A549 (cell line): ENCODE data around the gene RPA1. TPM values are rescaled to one million over a fixed set of nuclear protein-coding genes. Genes with fewer than 3 reads are reported as not detected.

Experiments
- ATAC-seq, 2 experiments: fragments of 200-7000 bp in 1 of 2; fragments of >200 bp in 1 of 2; cut with Nextera tagmentation in 1 of 2; cut with Tn5 transposase in 1 of 2; 3 replicates each; pipeline versions ENCODE4 v1.8.0 to v1.9.1; 2018 to 2020; ENCODE audit warnings: mild to moderate bottlenecking in 1 of 2, moderate library complexity in 1 of 2
- CTCF ChIA-PET: fragments of 300-600 bp; sonication (Branson Sonifier 250); formaldehyde crosslinking; extraction: SDS; loops from one replicate; lab custom pipeline; 2021; ENCODE audit warnings: antibody characterized with exemption, inconsistent platforms; lab: Yijun Ruan, JAX
- POLR2A ChIA-PET: fragments of 350-600 bp; formaldehyde crosslinking; extraction: SDS; loops from one replicate; lab custom pipeline; 2021; ENCODE audit warnings: antibody characterized with exemption, inconsistent platforms; lab: Yijun Ruan, JAX
- DNase-seq, 2 experiments: peaks; one replicate each; pipeline versions ENCODE4 v3.0.0 to v3.0.0-alpha.2; 2011 to 2016; ENCODE audit warnings: low read depth in 1 of 2, low spot score in 1 of 2
- FAIRE-seq: peaks from 2 replicates; lab custom pipeline; 2011; peaks lifted over from hg19 to GRCh38; lab: Jason Lieb, UNC
- H3K27ac ChIP-seq, 2 experiments: fragments of >200 bp; sonication (Bioruptor Twin); formaldehyde crosslinking; 3 replicates each; pipeline ENCODE4 v1.5.1; 2016 to 2017
- H3K4me1 ChIP-seq: fragments of >200 bp; sonication (Bioruptor Twin); formaldehyde crosslinking; 3 replicates; pipeline ENCODE4 v1.6.1; 2016
- H3K4me2 ChIP-seq: fragments of >200 bp; sonication (Bioruptor Twin); formaldehyde crosslinking; 3 replicates; pipeline ENCODE4 v1.6.1; 2016
- H3K4me3 ChIP-seq: fragments of >200 bp; sonication (Bioruptor Twin); formaldehyde crosslinking; 3 replicates; pipeline ENCODE4 v1.5.1; 2016
- H3K9me3 ChIP-seq: fragments of >200 bp; sonication (Bioruptor Twin); formaldehyde crosslinking; 3 replicates; pipeline ENCODE4 v1.6.1; 2016
- ATOH8 ChIP-seq: fragments of 250-450 bp; sonication (Bioruptor Pico); IDR thresholded peaks from 2 replicates; pipeline ENCODE4 v1.5.0; 2020; ENCODE audit warnings: low read depth, mild to moderate bottlenecking, moderate library complexity
- CBX8 ChIP-seq: fragments of 200-600 bp; sonication (generic); IDR thresholded peaks from 2 replicates; pipeline ENCODE4 v1.6.1; 2016
- CHD2 ChIP-seq: fragments of 150-350 bp; IDR thresholded peaks from 2 replicates; pipeline ENCODE4 v1.6.1; 2014; ENCODE audit warnings: low read length; ENCODE audit not compliant: partially characterized antibody
- CHD4 ChIP-seq: fragments of 200-600 bp; sonication (generic); IDR thresholded peaks from 2 replicates; pipeline ENCODE4 v1.6.1; 2016; ENCODE audit warnings: antibody characterized with exemption, mild to moderate bottlenecking, borderline replicate concordance
- EHMT2 ChIP-seq: fragments of 200-600 bp; sonication (generic); IDR thresholded peaks from 2 replicates; pipeline ENCODE4 v1.6.1; 2016; ENCODE audit warnings: antibody characterized with exemption, low read depth, mild to moderate bottlenecking, moderate library complexity
- ESRRA ChIP-seq: fragments of 150-350 bp; IDR thresholded peaks from 2 replicates; pipeline ENCODE4 v1.6.1; 2014; ENCODE audit warnings: mild to moderate bottlenecking, low read length, borderline replicate concordance
- FOSB ChIP-seq: fragments of 250-450 bp; sonication (Bioruptor Pico); IDR thresholded peaks from 2 replicates; pipeline ENCODE4 v1.5.0; 2020; ENCODE audit warnings: mild to moderate bottlenecking, moderate library complexity
- FOSL2 ChIP-seq, 2 experiments: fragments of 450-650 bp in 1 of 2; fragments of >200 bp in 1 of 2; sonication (Bioruptor Twin) in 1 of 2; formaldehyde crosslinking; IDR thresholded peaks; 2 replicates each; pipeline versions ENCODE4 v1.5.0 to v1.6.1; 2016 to 2020; ENCODE audit warnings: mild to moderate bottlenecking in 1 of 2, moderate library complexity in 1 of 2
- GATA3 ChIP-seq: IDR thresholded peaks from 2 replicates; pipeline ENCODE4 v1.6.1; 2012; ENCODE audit warnings: borderline replicate concordance
- HES2 ChIP-seq: fragments of >200 bp; sonication (Bioruptor Twin); formaldehyde crosslinking; IDR thresholded peaks from 2 replicates; pipeline ENCODE4 v1.6.1; 2016
- HOXA7 ChIP-seq: fragments of 250-450 bp; sonication (Bioruptor Pico); IDR thresholded peaks from 2 replicates; pipeline ENCODE4 v1.5.0; 2020; ENCODE audit warnings: mild to moderate bottlenecking, moderate library complexity
- HOXB13 ChIP-seq: fragments of 250-450 bp; sonication (Bioruptor Pico); IDR thresholded peaks from 2 replicates; pipeline ENCODE4 v1.5.0; 2020; ENCODE audit warnings: low read depth, mild to moderate bottlenecking, moderate library complexity
- HOXB5 ChIP-seq: fragments of 250-450 bp; sonication (Bioruptor Pico); IDR thresholded peaks from 2 replicates; pipeline ENCODE4 v1.5.0; 2020; ENCODE audit warnings: mild to moderate bottlenecking, moderate library complexity
- JUN ChIP-seq, 2 experiments: fragments of >200 bp; sonication (Bioruptor Twin); formaldehyde crosslinking; IDR thresholded peaks; 2 replicates in 1 of 2; 3 replicates in 1 of 2; pipeline ENCODE4 v1.6.1; 2016 to 2017
- KDM1A ChIP-seq: fragments of 200-600 bp; sonication (generic); IDR thresholded peaks from 2 replicates; pipeline ENCODE4 v1.6.1; 2016; ENCODE audit warnings: low read depth, mild to moderate bottlenecking
- MAFK ChIP-seq: fragments of 450-650 bp; IDR thresholded peaks from 2 replicates; pipeline ENCODE4 v1.6.1; 2014; ENCODE audit not compliant: partially characterized antibody
- MYC ChIP-seq: IDR thresholded peaks from 2 replicates; pipeline ENCODE4 v1.6.1; 2012; ENCODE audit warnings: mild to moderate bottlenecking, inconsistent platforms, low read length, improper control_type of control experiment, borderline replicate concordance
- NFE2L2 ChIP-seq: fragments of 150-350 bp; conservative IDR thresholded peaks from 2 replicates; pipeline ENCODE4 v1.6.1; 2014; ENCODE audit warnings: low read length
- PBX3 ChIP-seq: IDR thresholded peaks from 2 replicates; pipeline ENCODE4 v1.6.1; 2012
- POLR2AphosphoS2 ChIP-seq: conservative IDR thresholded peaks from 2 replicates; pipeline ENCODE4 v1.6.1; 2012; ENCODE audit warnings: low read length, improper control_type of control experiment, inconsistent platforms
- RFX5 ChIP-seq: fragments of 450-650 bp; IDR thresholded peaks from 2 replicates; pipeline ENCODE4 v1.7.1; 2014; ENCODE audit warnings: antibody characterized with exemption, mild to moderate bottlenecking, moderate library complexity
- SMC3 ChIP-seq: fragments of >200 bp; sonication (Bioruptor Twin); formaldehyde crosslinking; IDR thresholded peaks from 3 replicates; pipeline ENCODE4 v1.6.1; 2018; ENCODE audit warnings: inconsistent platforms
- ZC3H11A ChIP-seq: fragments of 450-650 bp; IDR thresholded peaks from 2 replicates; pipeline ENCODE4 v1.6.1; 2014; ENCODE audit warnings: antibody characterized with exemption, mild to moderate bottlenecking
- ZNF302 ChIP-seq: fragments of 250-450 bp; sonication (Bioruptor Pico); IDR thresholded peaks from 2 replicates; pipeline ENCODE4 v1.9.0; 2021; ENCODE audit warnings: inconsistent platforms, mild to moderate bottlenecking, moderate library complexity
- ZSCAN20 ChIP-seq: fragments of 250-450 bp; sonication (Bioruptor Pico); IDR thresholded peaks from 2 replicates; pipeline ENCODE4 v1.8.0; 2022; ENCODE audit warnings: mild to moderate bottlenecking, moderate library complexity
- WGBS: methylation state at CpG from one replicate; pipeline ENCODE4 v1.1.6; 2017; ENCODE audit errors: missing lambda C conversion rate; 5-methylcytosine and 5-hydroxymethylcytosine counted together
- polyA plus RNA-seq, 4 experiments: library from polyadenylated mRNA; depleted of rRNA in 3 of 4; stranded (reverse); fragments of >200 nt; fragmentation: RNase III in 1 of 4; extraction: RNeasy Plus Mini Kit Qiagen cat#74134 plus additional on column Dnase treatment in 1 of 4; gene quantifications; 2 replicates in 3 of 4; 3 replicates in 1 of 4; pipeline ENCODE4 v1.2.3, GENCODE V29; 2011 to 2017

The RPA1 gene
- polyA plus RNA-seq, 2 of the 4 experiments (the other 2 are of a cell fraction) = 72.2 to 136 TPM

- TF ChIP-seq SMC3 (no peak), MAFK (no peak), NFE2L2 (no peak), ATOH8 (CRISPR knock-in tag) (no peak), HOXA7 (no peak), CHD2 (no peak), POLR2AphosphoS2 (no peak), KDM1A (no peak), JUN (IDR thresholded peaks at IDR 0.05) (no peak), PBX3 (no peak), FOSB (CRISPR knock-in tag) (no peak), EHMT2 (no peak), ZNF302 (CRISPR knock-in tag) (no peak), HOXB5 (no peak), RFX5 (no peak), FOSL2 (IDR thresholded peaks at IDR 0.05) (no peak), FOSL2 (CRISPR knock-in tag; IDR thresholded peaks at IDR 0.05) (no peak), GATA3 (no peak), CHD4 (no peak)
Measured at GRCh38 chr17:1930337-1930645, 100.5 kb downstream of the RPA1 start.

GRCh38 chr17:1931844-1932579 is 102.2 kb downstream of the RPA1 start:
- CTCF ChIA-PET = interaction anchor here (0.6 to 3.1 kb wide), 11 partner anchors 10 to 110 kb away, joined by 3 to 11 read pairs (median 4); partner anchors contain the start of genes OVCA2 and RTN4RL1
- Histone ChIP-seq H3K4me3 (no peak overlapping the region), H3K4me1 (no peaks in the 10 kb centered on the region), H3K9me3 (no peaks in the 10 kb centered on the region), H3K4me2 (no peak overlapping the region), H3K27ac (no peak overlapping the region)
- 76% methylated on average over 27 of the region's 27 CpGs for WGBS
- FAIRE-seq (no peak), DNase-seq (no peak), ATAC-seq (no peak)
- POLR2A ChIA-PET = no interaction called here
- no peak for TF ChIP-seq ESRRA

More at GRCh38 chr17:1930337-1930645, 100.5 kb downstream of the RPA1 start:
- ChIA-PET POLR2A (no interaction called here), CTCF (interaction anchor here (0.6 to 3.1 kb wide), 7 partner anchors 12 to 377 kb away, joined by 3 to 11 read pairs (median 3); partner anchors contain the start of gene RTN4RL1)
- ATAC-seq (no peak; a peak in 1 of 6 replicates), FAIRE-seq (no peak), DNase-seq (no peak)
- no peaks in the 10 kb centered on the region for H3K4me1 ChIP-seq
- no peak overlapping the region for H3K4me2 ChIP-seq
- H3K27ac ChIP-seq = no peak overlapping the region
- H3K9me3 ChIP-seq = no peaks in the 10 kb centered on the region
- no peak overlapping the region for H3K4me3 ChIP-seq
- 49% methylated on average over 8 of the region's 8 CpGs for WGBS

GRCh38 chr17:1933875-1934715 is 104.3 kb downstream of the RPA1 start:
- FAIRE-seq (no peak), DNase-seq (no peak), ATAC-seq (peak in 1 of 2 experiments; percentile 15; a peak in 2 of 6 replicates)
- Histone ChIP-seq H3K27ac (no peak overlapping the region), H3K4me3 (no peak overlapping the region), H3K4me1 (no peaks in the 10 kb centered on the region), H3K9me3 (no peaks in the 10 kb centered on the region), H3K4me2 (no peak overlapping the region)
- ChIA-PET CTCF (interaction anchor here (1.2 to 1.9 kb wide), 3 partner anchors 25 to 91 kb away, joined by 5 to 6 read pairs (median 5); partner anchors contain the start of gene RTN4RL1), POLR2A (no interaction called here)
- no peak for TF ChIP-seq FOSL2 (IDR thresholded peaks at IDR 0.05)
- no peak for TF ChIP-seq FOSL2 (CRISPR knock-in tag; IDR thresholded peaks at IDR 0.05)
- no peak for TF ChIP-seq ZC3H11A
- no peak for TF ChIP-seq MYC
- no peak for TF ChIP-seq ZSCAN20
- no peak for TF ChIP-seq HES2
- TF ChIP-seq HOXB5 = no peak
- no peak for TF ChIP-seq HOXB13 (CRISPR knock-in tag)
- no peak for TF ChIP-seq NFE2L2
- no peak for TF ChIP-seq PBX3
- no peak for TF ChIP-seq CBX8
- WGBS = 68% methylated on average over 27 of the region's 27 CpGs
